HG03565 (cell line): ENCODE measurements around the gene APC.
A peak's percentile ranks its signal among the peaks of the same experiment; 100 is the strongest.

Experiments
- ATAC-seq: cut with Tn5 transposase; IDR thresholded peaks from one replicate; pipeline ENCODE4 v1.9.1; 2021; ENCODE audit warnings: mild to moderate bottlenecking, moderate library complexity; ENCODE audit not compliant: unreplicated experiment

The APC gene

GRCh38 chr5:112737463-112738190, at the start of gene APC:
Gene APC, plus strand, starts transcription at chr5:112737885. Its CDS starts 17,006 bp downstream, at chr5:112754891.
- ATAC-seq: peak; percentile 98

GRCh38 chr5:112689155-112689909, 48.4 kb upstream of the APC start:
- ATAC-seq: no peak

- ATAC-seq: no peak
Observed at GRCh38 chr5:112690605-112691338, 46.9 kb upstream of the APC start.

GRCh38 chr5:112691339-112691680, 46.4 kb upstream of the APC start:
- ATAC-seq: no peak

- no peak for ATAC-seq
Observed at GRCh38 chr5:112691758-112692157, 45.9 kb upstream of the APC start.

GRCh38 chr5:112692472-112692871, 45.2 kb upstream of the APC start:
- ATAC-seq: no peak

- ATAC-seq: no peak
Observed at GRCh38 chr5:112693301-112693700, 44.4 kb upstream of the APC start.

- no peak for ATAC-seq
Observed at GRCh38 chr5:112694853-112695709, 42.6 kb upstream of the APC start.

GRCh38 chr5:112696786-112697185, 40.9 kb upstream of the APC start:
- ATAC-seq: no peak

- ATAC-seq: no peak
Observed at GRCh38 chr5:112697322-112697721, 40.4 kb upstream of the APC start.

GRCh38 chr5:112697833-112698232, 39.9 kb upstream of the APC start:
- no peak for ATAC-seq

- ATAC-seq: no peak
Observed at GRCh38 chr5:112703866-112704820, 33.5 kb upstream of the APC start.

GRCh38 chr5:112706446-112707016, 31.2 kb upstream of the APC start:
- ATAC-seq: no peak

GRCh38 chr5:112707187-112708102, 30.2 kb upstream of the APC start:
- ATAC-seq: peak; percentile 95

GRCh38 chr5:112708103-112708622, 29.5 kb upstream of the APC start:
- ATAC-seq: no peak

GRCh38 chr5:112709416-112709815, 28.3 kb upstream of the APC start:
- ATAC-seq: no peak

- no peak for ATAC-seq
Observed at GRCh38 chr5:112710896-112711295, 26.8 kb upstream of the APC start.

GRCh38 chr5:112711436-112711835, 26.2 kb upstream of the APC start:
- ATAC-seq: no peak
